Lung (tissue), 12 donors: ENCODE data around the gene DDA1. TPM values are rescaled to one million over a fixed set of nuclear protein-coding genes. Genes with fewer than 3 reads are reported as not detected.

Experiments used
- ATAC-seq: fragments of 200-7000 bp; cut with Tn5 transposase; one replicate; pipeline ENCODE4 v1.9.1; 2020; ENCODE audit warnings: moderate number of reproducible peaks; ENCODE audit not compliant: insufficient read depth, low FRiP score
- DNase-seq, 3 donors: peaks; one replicate each; pipeline ENCODE4 v3.0.0-alpha.2; 2013 to 2017
- H3K27ac ChIP-seq, 2 donors: one replicate each; pipeline ENCODE4 v1.5.1; 2013; ENCODE audit warnings: mild to moderate bottlenecking in 2 of 2, moderate library complexity in 2 of 2, control low read depth in 1 of 2, inconsistent platforms in 1 of 2, low read depth in 1 of 2, low read length in 1 of 2
- H3K27me3 ChIP-seq, 3 donors: one replicate each; pipeline ENCODE4 v1.5.1; 2013; ENCODE audit warnings: low read length in 2 of 3; ENCODE audit not compliant: control insufficient read depth in 3 of 3, insufficient read depth in 3 of 3
- H3K36me3 ChIP-seq, 4 donors: one replicate each; pipeline ENCODE4 v1.5.1; 2013; ENCODE audit warnings: low read length in 4 of 4, mild to moderate bottlenecking in 1 of 4, moderate library complexity in 1 of 4; ENCODE audit not compliant: control insufficient read depth in 4 of 4, insufficient read depth in 4 of 4
- H3K4me1 ChIP-seq, 5 donors: one replicate each; pipeline ENCODE4 v1.5.1; 2013; ENCODE audit warnings: low read length in 5 of 5, mild to moderate bottlenecking in 2 of 5, moderate library complexity in 1 of 5; ENCODE audit not compliant: control insufficient read depth in 5 of 5, insufficient read depth in 5 of 5
- H3K4me3 ChIP-seq: one replicate; pipeline ENCODE4 v1.5.1; 2013; ENCODE audit warnings: mild to moderate bottlenecking, control low read depth, moderate library complexity
- H3K9ac ChIP-seq, 2 donors: one replicate each; pipeline ENCODE4 v1.5.1; 2013; ENCODE audit warnings: low read length in 2 of 2, control low read depth in 1 of 2; ENCODE audit not compliant: insufficient read depth in 1 of 2
- H3K9me3 ChIP-seq, 4 donors: one replicate each; pipeline ENCODE4 v1.5.1; 2013; ENCODE audit warnings: low read length in 3 of 4, mild to moderate bottlenecking in 1 of 4, moderate library complexity in 1 of 4; ENCODE audit not compliant: control insufficient read depth in 4 of 4, insufficient read depth in 3 of 4
- WGBS, 2 donors: extraction: QIAGEN DNeasy Blood & Tissue Kit; methylation state at CpG; one replicate each; pipeline ENCODE4 v1.1.7; 2013; 5-methylcytosine and 5-hydroxymethylcytosine counted together
- polyA plus RNA-seq, 2 donors: library from polyadenylated mRNA; stranded (reverse); fragments of 200-250 nt; gene quantifications; one replicate each; pipeline ENCODE4 v1.2.1, GENCODE V29; 2013
- total RNA-seq, 2 donors: library from RNA; depleted of rRNA in 1 of 2; stranded (reverse); fragments of >200 nt in 1 of 2; gene quantifications; one replicate each; pipeline ENCODE4 v1.2.1, GENCODE V29; 2014 to 2021
- TF ChIP-seq, protein P1 (sequence below): IDR thresholded peaks from 2 replicates; pipeline ENCODE4 v1.5.1; 2012; ENCODE audit warnings: mild to moderate bottlenecking; ENCODE audit errors: control extremely low read depth, extremely low read depth
- donor health status: control.
- donor health status: control.
- donor health status: Bipolar disorder and iron deficiency.
- donor health status: healthy.
- donor health status: DM: yes; HTN: yes; CAD: no.

DDA1 gene
- total and polyA plus RNA-seq, 4 donors, result 16.1 to 66.5 (median 50.5) TPM

- Histone ChIP-seq H3K9me3 (no peaks in the 10 kb centered on the region), H3K27me3 (peaks cover 0 to 4% (median 0%) of the 10 kb centered on the region in 3 donors), H3K4me3 (no peak overlapping the region), H3K27ac (no peak overlapping the region), H3K9ac (no peak overlapping the region), H3K36me3 (no peaks in the 10 kb centered on the region), H3K4me1 (peaks cover 0 to 21% (median 0%) of the 10 kb centered on the region in 5 donors)
- TF ChIP-seq, protein P1, sequence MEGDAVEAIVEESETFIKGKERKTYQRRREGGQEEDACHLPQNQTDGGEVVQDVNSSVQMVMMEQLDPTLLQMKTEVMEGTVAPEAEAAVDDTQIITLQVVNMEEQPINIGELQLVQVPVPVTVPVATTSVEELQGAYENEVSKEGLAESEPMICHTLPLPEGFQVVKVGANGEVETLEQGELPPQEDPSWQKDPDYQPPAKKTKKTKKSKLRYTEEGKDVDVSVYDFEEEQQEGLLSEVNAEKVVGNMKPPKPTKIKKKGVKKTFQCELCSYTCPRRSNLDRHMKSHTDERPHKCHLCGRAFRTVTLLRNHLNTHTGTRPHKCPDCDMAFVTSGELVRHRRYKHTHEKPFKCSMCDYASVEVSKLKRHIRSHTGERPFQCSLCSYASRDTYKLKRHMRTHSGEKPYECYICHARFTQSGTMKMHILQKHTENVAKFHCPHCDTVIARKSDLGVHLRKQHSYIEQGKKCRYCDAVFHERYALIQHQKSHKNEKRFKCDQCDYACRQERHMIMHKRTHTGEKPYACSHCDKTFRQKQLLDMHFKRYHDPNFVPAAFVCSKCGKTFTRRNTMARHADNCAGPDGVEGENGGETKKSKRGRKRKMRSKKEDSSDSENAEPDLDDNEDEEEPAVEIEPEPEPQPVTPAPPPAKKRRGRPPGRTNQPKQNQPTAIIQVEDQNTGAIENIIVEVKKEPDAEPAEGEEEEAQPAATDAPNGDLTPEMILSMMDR, result no peak
- no peak for ATAC-seq
- no peak for DNase-seq
- whole genome bisulfite sequencing, 2 donors, result 79 to 91% methylated on average over 8 of the region's 8 CpGs
Observed at GRCh38 chr19:17353386-17353785, 44.0 kb downstream of the DDA1 start.

GRCh38 chr19:17357078-17357666 is 47.8 kb downstream of the DDA1 start:
- ATAC-seq (no peak), DNase-seq (no peak)
- H3K9me3 ChIP-seq, result no peaks in the 10 kb centered on the region
- no peak overlapping the region for H3K27ac ChIP-seq
- H3K9ac ChIP-seq, result no peak overlapping the region
- peaks cover 0 to 14% (median 0%) of the 10 kb centered on the region in 5 donors for H3K4me1 ChIP-seq
- 74 to 79% methylated on average over 7 of the region's 7 CpGs for WGBS, 2 donors
- TF ChIP-seq, protein P1, result no peak
- no peak overlapping the region for H3K4me3 ChIP-seq
- no peaks in the 10 kb centered on the region for H3K27me3 ChIP-seq
- H3K36me3 ChIP-seq, result no peaks in the 10 kb centered on the region

- no peaks in the 10 kb centered on the region for H3K27me3 ChIP-seq
- no peak for DNase-seq
- no peaks in the 10 kb centered on the region for H3K9me3 ChIP-seq
- H3K9ac ChIP-seq, result no peak overlapping the region
- ATAC-seq, result no peak
- no peak overlapping the region for H3K4me3 ChIP-seq
- peak overlapping the region in 1 of 2 donors; percentile 27 for H3K27ac ChIP-seq
- peaks cover 0 to 12% (median 0%) of the 10 kb centered on the region in 5 donors for H3K4me1 ChIP-seq
- TF ChIP-seq, protein P1, result no peak
- no peaks in the 10 kb centered on the region for H3K36me3 ChIP-seq
- WGBS, 2 donors, result 44 to 77% methylated on average over 11 of the region's 11 CpGs
Observed at GRCh38 chr19:17357724-17358123, 48.4 kb downstream of the DDA1 start.

GRCh38 chr19:17358395-17358794 is 49.0 kb downstream of the DDA1 start:
- TF ChIP-seq, protein P1, result no peak
- no peak overlapping the region for H3K9ac ChIP-seq
- WGBS, 2 donors, result 76 to 93% methylated on average over 7 of the region's 7 CpGs
- H3K9me3 ChIP-seq, result no peaks in the 10 kb centered on the region
- H3K27ac ChIP-seq, result peak overlapping the region in 1 of 2 donors; percentile 27
- no peaks in the 10 kb centered on the region for H3K27me3 ChIP-seq
- ATAC-seq, result no peak
- H3K4me1 ChIP-seq, result peaks cover 0 to 6% (median 0%) of the 10 kb centered on the region in 5 donors
- H3K36me3 ChIP-seq, result no peaks in the 10 kb centered on the region
- DNase-seq, result no peak
- H3K4me3 ChIP-seq, result no peak overlapping the region
